ENCODE results near the gene TK2. TPM values are rescaled to one million over a fixed set of nuclear protein-coding genes. Genes with fewer than 3 reads are reported as not detected.

TK2 gene
- total RNA-seq, 2 experiments from 2014 or later, result 3.6 to 5.1 TPM

GRCh38 chr16:66548068-66548467, 1.9 kb downstream of the TK2 start:
- ChIA-PET CTCF (interaction anchor here (0.9 to 1.9 kb wide), 3 partner anchors 14 to 41 kb away, joined by 3 to 5 read pairs (median 5); no protein-coding TSS in a partner anchor), POLR2A (interaction anchor here (1.4 to 8.2 kb wide), 3 partner anchors 12 to 56 kb away, joined by 3 to 124 read pairs (median 5); partner anchors contain the start of gene CMTM3)
- no peaks in the 10 kb centered on the region for H3K27me3 Mint-ChIP-seq
- intact Hi-C loops (cut with DNase I, micrococcal nuclease), result loop anchor here (2.0 kb wide), 2 partner anchors 21 to 23 kb away; no protein-coding TSS in a partner anchor
- peaks cover 14% of the 10 kb centered on the region for H3K36me3 Mint-ChIP-seq (ENCODE audit: low read depth)
- Histone ChIP-seq H3K9me3 (ENCODE audit: control insufficient read depth in 1 of 2, insufficient read depth in 1 of 2, low read length in 2 of 2) (no peaks in the 10 kb centered on the region), H3K27me3 (ENCODE audit: control insufficient read depth in 1 of 2, insufficient read depth in 2 of 2, low read length in 2 of 2) (no peaks in the 10 kb centered on the region), H3K4me3 (ENCODE audit: low read length) (no peak overlapping the region), H3K27ac (ENCODE audit: low read depth in 1 of 2, low read length in 2 of 2) (peak overlapping the region in 1 of 2 donors; percentile 21), H3K4me1 (ENCODE audit: insufficient read depth, low read length) (peaks cover 50% of the 10 kb centered on the region), H3K36me3 (ENCODE audit: insufficient read depth, low read length) (no peaks in the 10 kb centered on the region)
- H3K4me3 Mint-ChIP-seq, result peak overlapping the region; percentile 81
- TF ChIP-seq CTCF (IDR thresholded peaks at IDR 0.05), result no peak
- ATAC-seq (ENCODE audit: poor library complexity) (no peak), DNase-seq (no peak)
- H3K27ac Mint-ChIP-seq, result peak overlapping the region; percentile 80
- H3K9me3 Mint-ChIP-seq, result no peaks in the 10 kb centered on the region
- peaks cover 57% of the 10 kb centered on the region for H3K4me1 Mint-ChIP-seq (ENCODE audit: low read depth)

DNA sequence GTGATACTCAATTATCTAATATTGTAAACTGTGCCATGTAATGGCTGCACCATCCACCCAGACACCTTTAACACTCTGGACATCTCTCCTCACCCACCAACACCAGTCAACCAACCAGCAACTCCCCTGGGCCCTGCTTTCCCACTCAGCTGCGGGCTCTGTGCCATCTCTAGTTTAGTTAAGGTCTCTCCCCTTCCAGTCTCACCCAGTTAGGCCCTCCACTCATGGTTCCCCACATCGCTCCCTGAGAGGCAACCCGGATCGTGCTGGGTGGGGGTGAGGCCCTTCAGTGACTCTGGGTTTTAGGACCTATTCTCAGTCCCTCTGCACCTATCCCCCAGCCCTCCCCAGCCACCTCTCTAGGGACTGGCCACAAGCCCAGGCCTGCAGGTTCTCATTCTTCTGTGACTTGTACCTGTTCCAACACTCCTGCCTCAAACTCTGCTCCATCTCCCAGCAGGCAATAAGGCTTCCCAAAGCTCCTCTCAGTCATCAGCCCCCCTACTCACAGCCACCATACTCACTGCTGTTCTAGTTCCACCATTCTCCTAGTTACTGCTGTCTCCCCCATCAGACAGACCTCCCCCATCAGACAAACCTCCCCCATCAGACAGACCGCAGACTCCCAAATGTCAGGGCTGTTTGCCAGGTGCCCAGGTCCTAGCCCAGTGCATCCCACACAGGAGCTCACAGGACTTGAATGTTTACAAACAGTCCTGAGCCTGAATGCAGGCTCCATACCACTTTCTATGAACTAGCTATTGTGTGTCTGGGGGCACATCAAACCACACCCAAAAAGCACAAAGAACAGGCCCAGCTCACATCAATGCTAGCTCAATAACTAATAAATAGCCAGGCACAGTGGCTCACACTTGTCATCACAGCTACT, 2.6 kb downstream of the TK2 start:
- peak overlapping the region; percentile 80 for H3K27ac Mint-ChIP-seq
- Histone ChIP-seq H3K27ac (ENCODE audit: low read depth in 1 of 2, low read length in 2 of 2) (no peak overlapping the region), H3K9me3 (ENCODE audit: control insufficient read depth in 1 of 2, insufficient read depth in 1 of 2, low read length in 2 of 2) (no peaks in the 10 kb centered on the region), H3K36me3 (ENCODE audit: insufficient read depth, low read length) (no peaks in the 10 kb centered on the region), H3K4me1 (ENCODE audit: insufficient read depth, low read length) (peaks cover 46% of the 10 kb centered on the region), H3K27me3 (ENCODE audit: control insufficient read depth in 1 of 2, insufficient read depth in 2 of 2, low read length in 2 of 2) (no peaks in the 10 kb centered on the region), H3K4me3 (ENCODE audit: low read length) (no peak overlapping the region)
- peak overlapping the region; percentile 81 for H3K4me3 Mint-ChIP-seq
- no peaks in the 10 kb centered on the region for H3K9me3 Mint-ChIP-seq
- DNase-seq (no peak), ATAC-seq (ENCODE audit: poor library complexity) (no peak)
- H3K27me3 Mint-ChIP-seq, result no peaks in the 10 kb centered on the region
- H3K4me1 Mint-ChIP-seq (ENCODE audit: low read depth), result peaks cover 50% of the 10 kb centered on the region
- no peak for TF ChIP-seq CTCF (IDR thresholded peaks at IDR 0.05)
- CTCF ChIA-PET, result interaction anchor here (0.7 to 1.9 kb wide), 7 partner anchors 11 to 61 kb away, joined by 3 to 6 read pairs (median 5); no protein-coding TSS in a partner anchor
- peaks cover 10% of the 10 kb centered on the region for H3K36me3 Mint-ChIP-seq (ENCODE audit: low read depth)
- intact Hi-C loops (cut with DNase I, micrococcal nuclease), result no loop called here
- POLR2A ChIA-PET, result interaction anchor here (1.4 to 8.2 kb wide), 2 partner anchors 11 to 24 kb away, joined by 3 to 124 read pairs; no protein-coding TSS in a partner anchor

- H3K4me1 ChIP-seq (ENCODE audit: insufficient read depth, low read length), result peaks cover 26% of the 10 kb centered on the region
Observed at GRCh38 chr16:66544016-66544757, 5.7 kb downstream of the TK2 start.

More at GRCh38 chr16:66544016-66544757, 5.7 kb downstream of the TK2 start:
- intact Hi-C loops (cut with DNase I, micrococcal nuclease), result no loop called here
- Histone ChIP-seq H3K27ac (ENCODE audit: low read depth in 1 of 2, low read length in 2 of 2) (no peak overlapping the region), H3K9me3 (ENCODE audit: control insufficient read depth in 1 of 2, insufficient read depth in 1 of 2, low read length in 2 of 2) (no peaks in the 10 kb centered on the region), H3K27me3 (ENCODE audit: control insufficient read depth in 1 of 2, insufficient read depth in 2 of 2, low read length in 2 of 2) (no peaks in the 10 kb centered on the region), H3K4me3 (ENCODE audit: low read length) (no peak overlapping the region), H3K36me3 (ENCODE audit: insufficient read depth, low read length) (no peaks in the 10 kb centered on the region)
- no peaks in the 10 kb centered on the region for H3K36me3 Mint-ChIP-seq (ENCODE audit: low read depth)
- peaks cover 43% of the 10 kb centered on the region for H3K4me1 Mint-ChIP-seq (ENCODE audit: low read depth)
- no peaks in the 10 kb centered on the region for H3K9me3 Mint-ChIP-seq
- ChIA-PET POLR2A (no interaction called here), CTCF (no interaction called here)
- ATAC-seq (ENCODE audit: poor library complexity) (no peak), DNase-seq (no peak)
- no peak for TF ChIP-seq CTCF (IDR thresholded peaks at IDR 0.05)
- peak overlapping the region; percentile 15 for H3K27ac Mint-ChIP-seq
- no peaks in the 10 kb centered on the region for H3K27me3 Mint-ChIP-seq
- no peak overlapping the region for H3K4me3 Mint-ChIP-seq

Data from CD4-positive, alpha-beta T cell (primary cell).